H1 (cell line): ENCODE measurements around the gene ZFYVE27. TPM values are rescaled to one million over a fixed set of nuclear protein-coding genes. Genes with fewer than 3 reads are reported as not detected.

Experiments used
- CTCF ChIA-PET: fragments of 300-600 bp; sonication (Branson Sonifier 250); formaldehyde crosslinking; loops from one replicate; lab custom pipeline; 2021; ENCODE audit not compliant: partially characterized antibody; lab: Charles Lee
- POLR2A ChIA-PET: fragments of 300-600 bp; sonication (Branson Sonifier 250); formaldehyde crosslinking; loops from one replicate; lab custom pipeline; 2021; ENCODE audit warnings: inconsistent platforms; ENCODE audit not compliant: partially characterized antibody; lab: Charles Lee
- DNase-seq, 2 experiments: peaks; one replicate each; pipeline versions ENCODE4 v3.0.0 to v3.0.0-alpha.2; 2010 to 2022; ENCODE audit warnings: low spot score in 2 of 2, low read depth in 1 of 2, mixed read lengths in 1 of 2
- FAIRE-seq: peaks from 2 replicates; lab custom pipeline; 2011; peaks lifted over from hg19 to GRCh38; lab: Jason Lieb, UNC
- H2AFZ ChIP-seq: 2 replicates; pipeline ENCODE4 v1.8.1; 2012; ENCODE audit warnings: low read length, inconsistent platforms
- H2AK5ac ChIP-seq: 2 replicates; pipeline ENCODE4 v1.6.1; 2013; ENCODE audit warnings: low read depth, low read length
- H2BK120ac ChIP-seq: replicated peaks from 2 replicates; pipeline ENCODE3; 2013; ENCODE audit warnings: low read depth, low read length, inconsistent platforms
- H2BK12ac ChIP-seq: 2 replicates; pipeline ENCODE4 v1.6.1; 2013; ENCODE audit warnings: low read depth, low read length
- H2BK15ac ChIP-seq: 2 replicates; pipeline ENCODE4 v1.6.1; 2013; ENCODE audit warnings: low read length
- H2BK20ac ChIP-seq: 2 replicates; pipeline ENCODE4 v1.6.1; 2013; ENCODE audit warnings: low read length
- H2BK5ac ChIP-seq: 2 replicates; pipeline ENCODE4 v1.6.1; 2013; ENCODE audit warnings: low read depth, low read length
- H3K14ac ChIP-seq: 2 replicates; pipeline ENCODE4 v1.6.1; 2013; ENCODE audit warnings: inconsistent platforms; ENCODE audit not compliant: insufficient read length
- H3K18ac ChIP-seq: 2 replicates; pipeline ENCODE4 v1.6.1; 2013; ENCODE audit warnings: low read length; ENCODE audit errors: extremely low read depth
- H3K23ac ChIP-seq: 2 replicates; pipeline ENCODE4 v1.6.1; 2013; ENCODE audit warnings: inconsistent platforms; ENCODE audit not compliant: insufficient read length
- H3K23me2 ChIP-seq: 2 replicates; pipeline ENCODE4 v1.6.1; 2013; ENCODE audit warnings: low read depth, low read length
- H3K27ac ChIP-seq: 2 replicates; pipeline ENCODE4 v1.6.1; 2011; ENCODE audit warnings: low read depth, low read length, inconsistent platforms
- H3K27me3 ChIP-seq, 4 experiments: replicated peaks in 1 of 4; 1 replicate in 1 of 4; 2 replicates in 3 of 4; pipeline versions ENCODE4 v1.6.1 to v1.8.1; 2011 to 2013; ENCODE audit warnings: low read length in 3 of 4, mild to moderate bottlenecking in 3 of 4, inconsistent platforms in 2 of 4, mixed read lengths in 2 of 4, moderate library complexity in 1 of 4; ENCODE audit not compliant: control insufficient read depth in 3 of 4, insufficient read depth in 3 of 4; ENCODE audit errors: extremely low read depth in 1 of 4
- H3K36me3 ChIP-seq, 4 experiments: 2 replicates each; pipeline versions ENCODE4 v1.6.1 to v1.8.1; 2011 to 2013; ENCODE audit warnings: mild to moderate bottlenecking in 4 of 4, low read length in 3 of 4, moderate library complexity in 2 of 4, control low read depth in 1 of 4, inconsistent platforms in 1 of 4; ENCODE audit not compliant: insufficient read depth in 4 of 4, control insufficient read depth in 2 of 4
- H3K4ac ChIP-seq: replicated peaks from 2 replicates; pipeline ENCODE3; 2013; ENCODE audit warnings: low read length, low read depth, mixed read lengths, inconsistent platforms; ENCODE audit not compliant: insufficient read length
- H3K4me1 ChIP-seq, 4 experiments: replicated peaks in 1 of 4; 1 replicate in 1 of 4; 2 replicates in 3 of 4; pipeline versions ENCODE4 v1.6.1 to v1.8.1; 2011 to 2013; ENCODE audit warnings: low read length in 3 of 4, inconsistent platforms in 2 of 4, mixed read lengths in 1 of 4; ENCODE audit not compliant: insufficient read depth in 4 of 4, control insufficient read depth in 3 of 4
- H3K4me2 ChIP-seq, 2 experiments: 2 replicates each; pipeline versions ENCODE4 v1.6.1 to v1.8.1; 2011 to 2013; ENCODE audit warnings: low read depth in 2 of 2, low read length in 2 of 2, control low read depth in 1 of 2, inconsistent platforms in 1 of 2, mild to moderate bottlenecking in 1 of 2; ENCODE audit not compliant: insufficient read depth in 1 of 2
- H3K4me3 ChIP-seq, 4 experiments: fragments of 200-600, 300-600 bp in 1 of 4; sonication (generic), shearing (Covaris generic), sonication (Bioruptor Twin) in 1 of 4; 2 replicates each; pipeline versions ENCODE4 v1.5.1 to v1.8.1; 2011 to 2016; ENCODE audit warnings: low read length in 4 of 4, low read depth in 3 of 4, control low read depth in 2 of 4, inconsistent platforms in 2 of 4, mild to moderate bottlenecking in 2 of 4, mixed read lengths in 1 of 4, moderate library complexity in 1 of 4; ENCODE audit not compliant: insufficient read depth in 2 of 4; ENCODE audit errors: extremely low read depth in 1 of 4
- H3K56ac ChIP-seq: replicated peaks from 2 replicates; pipeline ENCODE3; 2013; ENCODE audit warnings: low read depth, mild to moderate bottlenecking, mixed read lengths, low read length, inconsistent platforms; ENCODE audit not compliant: insufficient read length
- H3K79me1 ChIP-seq: 2 replicates; pipeline ENCODE4 v1.6.1; 2013; ENCODE audit warnings: low read depth, low read length, control low read depth
- H3K79me2 ChIP-seq, 2 experiments: 2 replicates each; pipeline versions ENCODE4 v1.6.1 to v1.8.1; 2012 to 2013; ENCODE audit warnings: low read length in 2 of 2, mild to moderate bottlenecking in 2 of 2, inconsistent platforms in 1 of 2; ENCODE audit not compliant: insufficient read depth in 2 of 2, control insufficient read depth in 1 of 2
- H3K9ac ChIP-seq, 4 experiments: replicated peaks in 1 of 4; 1 replicate in 1 of 4; 2 replicates in 3 of 4; pipeline versions ENCODE4 v1.6.1 to v1.8.1; 2011 to 2013; ENCODE audit warnings: low read depth in 3 of 4, low read length in 3 of 4, control low read depth in 2 of 4, mild to moderate bottlenecking in 2 of 4, moderate library complexity in 2 of 4, inconsistent platforms in 1 of 4; ENCODE audit errors: extremely low read depth in 1 of 4
- H3K9me3 ChIP-seq, 2 experiments: 2 replicates each; pipeline versions ENCODE4 v1.6.1 to v1.8.1; 2012 to 2013; ENCODE audit warnings: mild to moderate bottlenecking in 2 of 2, moderate library complexity in 2 of 2, control low read depth in 1 of 2, inconsistent platforms in 1 of 2, low read depth in 1 of 2, low read length in 1 of 2, mixed read lengths in 1 of 2; ENCODE audit not compliant: insufficient read depth in 2 of 2
- H4K20me1 ChIP-seq, 2 experiments: replicated peaks in 1 of 2; 2 replicates each; pipeline versions ENCODE3 to v1.8.1; 2011 to 2013; ENCODE audit warnings: inconsistent platforms in 2 of 2, low read length in 2 of 2, mild to moderate bottlenecking in 1 of 2; ENCODE audit not compliant: insufficient read depth in 2 of 2, control insufficient read depth in 1 of 2
- H4K5ac ChIP-seq: 2 replicates; pipeline ENCODE4 v1.6.1; 2013; ENCODE audit warnings: low read length, low read depth, mixed read lengths, inconsistent platforms; ENCODE audit not compliant: insufficient read length
- H4K8ac ChIP-seq: 2 replicates; pipeline ENCODE4 v1.8.0; 2013; ENCODE audit warnings: mild to moderate bottlenecking, moderate library complexity, low read length, inconsistent platforms; ENCODE audit not compliant: insufficient read depth; ENCODE audit errors: extremely low read depth
- H4K91ac ChIP-seq: replicated peaks from 2 replicates; pipeline ENCODE3; 2013; ENCODE audit warnings: low read length, mixed read lengths, inconsistent platforms; ENCODE audit not compliant: insufficient read length
- EZH2 ChIP-seq: fragments of 200-600 bp; sonication (generic); IDR thresholded peaks from 2 replicates; pipeline ENCODE4 v1.7.1; 2012; ENCODE audit warnings: low read depth, mild to moderate bottlenecking, moderate library complexity, low read length, inconsistent platforms; ENCODE audit not compliant: severe bottlenecking
- JUN ChIP-seq: IDR thresholded peaks from 2 replicates; pipeline ENCODE4 v1.6.1; 2011; ENCODE audit warnings: low read depth, mild to moderate bottlenecking, improper control_type of control experiment, low read length
- MAX ChIP-seq: IDR thresholded peaks from 2 replicates; pipeline ENCODE4 v1.6.1; 2012; ENCODE audit warnings: inconsistent platforms
- RAD21 ChIP-seq, 2 experiments: IDR thresholded peaks in 1 of 2; conservative IDR thresholded peaks in 1 of 2; 2 replicates each; pipeline ENCODE4 v1.6.1; 2011; ENCODE audit warnings: low read depth in 2 of 2, low read length in 2 of 2, improper control_type of control experiment in 1 of 2, inconsistent platforms in 1 of 2, mild to moderate bottlenecking in 1 of 2, moderate library complexity in 1 of 2
- WGBS, 2 experiments: shearing (Covaris generic) in 1 of 2; methylation state at CpG; one replicate each; pipeline versions ENCODE4 v1.1.6 to v1.1.7; 2013 to 2015; ENCODE audit warnings: low lambda C conversion rate in 2 of 2, mixed read lengths in 2 of 2, inconsistent platforms in 1 of 2, low coverage in 1 of 2, missing lambda C conversion rate in 1 of 2; ENCODE audit not compliant: insufficient replicate concordance in 2 of 2, insufficient coverage in 1 of 2, insufficient read length in 1 of 2; ENCODE audit errors: extremely low coverage in 1 of 2, missing lambda C conversion rate in 1 of 2; 5-methylcytosine and 5-hydroxymethylcytosine counted together
- polyA plus RNA-seq, 7 experiments: library from polyadenylated mRNA; depleted of rRNA in 3 of 7; stranded (reverse) in 5 of 7; unstranded in 2 of 7; fragments of >200 nt in 5 of 7; fragments of 200-250 nt in 2 of 7; gene quantifications; 1 replicate in 5 of 7; 2 replicates in 1 of 7; 4 replicates in 1 of 7; pipeline versions ENCODE4 v1.2.1 to v1.2.3, GENCODE V29; 2011 to 2013; ENCODE audit warnings: missing spikeins in 2 of 7, mixed read lengths in 2 of 7
- total RNA-seq: library from RNA; stranded (reverse); fragmentation: NEBNext Ultra II Directional; extraction: Animal tissue kit (Norgen Biotek cat#: 25700); gene quantifications from 2 replicates; pipeline ENCODE4 v1.2.1, GENCODE V29; 2021
- TF ChIP-seq, protein P1 (sequence below), 3 experiments: IDR thresholded peaks; 1 replicate in 2 of 3; 2 replicates in 1 of 3; pipeline versions ENCODE4 v1.5.1 to v1.6.1; 2011; ENCODE audit warnings: low read length in 3 of 3, mild to moderate bottlenecking in 3 of 3, inconsistent platforms in 2 of 3, low read depth in 1 of 3, moderate library complexity in 1 of 3; ENCODE audit not compliant: insufficient read depth in 1 of 3; ENCODE audit errors: control extremely low read depth in 1 of 3

The ZFYVE27 gene
- total and polyA plus RNA-seq, 2 of the 8 experiments (the other 6 are each of a cell fraction or from before 2014, with no cell fraction given): 16.6 to 19.8 TPM

GRCh38 chr10:97723001-97723400 lies 13.9 kb upstream of the ZFYVE27 start:
- 75% methylated on average over 3 of the region's 3 CpGs; no CpG with 5 or more reads in 1 of the 2 experiments for WGBS, 2 experiments
- Histone ChIP-seq H3K9me3 (no peaks in the 10 kb centered on the region), H2BK12ac (no peak overlapping the region), H3K4me2 (no peak overlapping the region), H3K4me1 (peaks cover 0 to 10% (median 7%) of the 10 kb centered on the region in 4 experiments; a peak in 4 of 7 replicates), H2BK120ac (no peak overlapping the region), H3K23ac (no peak overlapping the region), H3K79me1 (0 out of 2 replicates have a peak, but pooled peaks cover 2% of the 10 kb centered on the region), H2BK15ac (no peak overlapping the region)
- TF ChIP-seq MAX (no peak), JUN (no peak), EZH2 (no peak), RAD21 (IDR thresholded peaks at IDR 0.05 in 1 of 2, conservative IDR thresholded peaks at IDR 0.05 in 1 of 2; ENCODE audit: low read depth in 2 of 2, low read length in 2 of 2) (peak in 1 of 2 experiments; percentile 20; a peak in 1 of 4 replicates)
- TF ChIP-seq, protein P1, sequence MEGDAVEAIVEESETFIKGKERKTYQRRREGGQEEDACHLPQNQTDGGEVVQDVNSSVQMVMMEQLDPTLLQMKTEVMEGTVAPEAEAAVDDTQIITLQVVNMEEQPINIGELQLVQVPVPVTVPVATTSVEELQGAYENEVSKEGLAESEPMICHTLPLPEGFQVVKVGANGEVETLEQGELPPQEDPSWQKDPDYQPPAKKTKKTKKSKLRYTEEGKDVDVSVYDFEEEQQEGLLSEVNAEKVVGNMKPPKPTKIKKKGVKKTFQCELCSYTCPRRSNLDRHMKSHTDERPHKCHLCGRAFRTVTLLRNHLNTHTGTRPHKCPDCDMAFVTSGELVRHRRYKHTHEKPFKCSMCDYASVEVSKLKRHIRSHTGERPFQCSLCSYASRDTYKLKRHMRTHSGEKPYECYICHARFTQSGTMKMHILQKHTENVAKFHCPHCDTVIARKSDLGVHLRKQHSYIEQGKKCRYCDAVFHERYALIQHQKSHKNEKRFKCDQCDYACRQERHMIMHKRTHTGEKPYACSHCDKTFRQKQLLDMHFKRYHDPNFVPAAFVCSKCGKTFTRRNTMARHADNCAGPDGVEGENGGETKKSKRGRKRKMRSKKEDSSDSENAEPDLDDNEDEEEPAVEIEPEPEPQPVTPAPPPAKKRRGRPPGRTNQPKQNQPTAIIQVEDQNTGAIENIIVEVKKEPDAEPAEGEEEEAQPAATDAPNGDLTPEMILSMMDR (IDR thresholded peaks at IDR 0.05; ENCODE audit: control extremely low read depth in 1 of 3, insufficient read depth in 1 of 3, low read depth in 1 of 3, low read length in 3 of 3): peak in 1 of 3 experiments; percentile 25; a peak in 1 of 4 replicates
- TF ChIP-seq, all 59 proteins: peak for 2
- H3K56ac ChIP-seq: no peak overlapping the region
- no peak overlapping the region for H2BK20ac ChIP-seq
- no peak for FAIRE-seq
- H3K14ac ChIP-seq: no peak overlapping the region
- no peak overlapping the region for H2BK5ac ChIP-seq
- POLR2A ChIA-PET: interaction anchor here (1.6 to 15.1 kb wide), 5 partner anchors 10 to 39 kb away, joined by 5 to 234 read pairs (median 7); partner anchors contain the start of genes AVPI1, MARVELD1 and ZFYVE27
- no peak overlapping the region for H3K4me3 ChIP-seq
- H2AK5ac ChIP-seq: no peak overlapping the region
- no peaks in the 10 kb centered on the region for H3K23me2 ChIP-seq
- no peaks in the 10 kb centered on the region for H3K79me2 ChIP-seq
- H3K9ac ChIP-seq: no peak overlapping the region
- peak overlapping the region; percentile 57; the same call in 1 of the 2 replicates for H4K8ac ChIP-seq
- H4K20me1 ChIP-seq: no peaks in the 10 kb centered on the region
- no peaks in the 10 kb centered on the region for H3K27me3 ChIP-seq
- no peak overlapping the region for H3K4ac ChIP-seq
- CTCF ChIA-PET: interaction anchor here (1.0 to 15.1 kb wide), 6 partner anchors 10 to 47 kb away, joined by 4 to 773 read pairs (median 8); partner anchors contain the start of gene MARVELD1
- H4K91ac ChIP-seq: no peak overlapping the region
- DNase-seq: no peak
- H3K18ac ChIP-seq: no peak overlapping the region
- H3K36me3 ChIP-seq: peaks cover 0 to 4% (median 0%) of the 10 kb centered on the region in 4 experiments; a peak in 1 of 8 replicates
- H2AFZ ChIP-seq: no peak overlapping the region
- H3K27ac ChIP-seq: no peak overlapping the region
- H4K5ac ChIP-seq: no peak overlapping the region
